Mesodermal cell (in vitro differentiated cells): Measurements from ENCODE around the gene USF3.
"Not testable (repeated sequence)": the region's sequence is repeated elsewhere in the genome, so short reads cannot be mapped to it uniquely, and the experiment has no call there.

Experiments used
- H3K27ac ChIP-seq: 2 replicates; pipeline ENCODE4 v1.7.0; 2013; ENCODE audit warnings: mild to moderate bottlenecking, low read depth, low read length, moderate library complexity; ENCODE audit not compliant: severe bottlenecking
- H3K36me3 ChIP-seq: 2 replicates; pipeline ENCODE4 v1.7.1; 2013; ENCODE audit warnings: mild to moderate bottlenecking, low read length, moderate library complexity; ENCODE audit not compliant: control insufficient read depth, insufficient read depth
- H3K4me1 ChIP-seq: one replicate; pipeline ENCODE4 v1.7.1; 2013; ENCODE audit warnings: mild to moderate bottlenecking, low read length; ENCODE audit not compliant: insufficient read depth, control insufficient read depth, poor library complexity, severe bottlenecking
- H3K4me3 ChIP-seq: 2 replicates; pipeline ENCODE4 v1.7.0; 2013; ENCODE audit warnings: low read length, control low read depth, mild to moderate bottlenecking; ENCODE audit not compliant: insufficient read depth, poor library complexity, severe bottlenecking; ENCODE audit errors: extremely low read depth
- H3K9me3 ChIP-seq: 2 replicates; pipeline ENCODE4 v1.7.1; 2013; ENCODE audit warnings: mild to moderate bottlenecking, low read length, moderate library complexity; ENCODE audit not compliant: control insufficient read depth
- WGBS, 2 experiments: methylation state at CpG; one replicate each; pipeline ENCODE4 v1.1.5; 2013; ENCODE audit warnings: missing lambda C conversion rate in 2 of 2; ENCODE audit not compliant: insufficient coverage in 2 of 2; 5-methylcytosine and 5-hydroxymethylcytosine counted together

Gene USF3

GRCh38 chr3:113658107-113658506 lies 38.3 kb downstream of the USF3 start:
- 91 to 100% methylated on average over 1 to 3 of the region's 3 CpGs for WGBS, 2 experiments
- Histone ChIP-seq H3K9me3 (no peaks in the 10 kb centered on the region), H3K36me3 (peaks cover 37% of the 10 kb centered on the region), H3K4me1 (no peaks in the 10 kb centered on the region), H3K4me3 (no peak overlapping the region), H3K27ac (no peak overlapping the region)

GRCh38 chr3:113654851-113655250 lies 41.6 kb downstream of the USF3 start:
- Histone ChIP-seq H3K9me3 (no peaks in the 10 kb centered on the region), H3K4me1 (no peaks in the 10 kb centered on the region), H3K27ac (no peak overlapping the region), H3K4me3 (no peak overlapping the region), H3K36me3 (peaks cover 24% of the 10 kb centered on the region)
- 100% methylated on average over 1 to 2 of the region's 3 CpGs for WGBS, 2 experiments

- H3K27ac ChIP-seq: no peak overlapping the region
- peaks cover 20% of the 10 kb centered on the region for H3K36me3 ChIP-seq
- no CpG with 5 or more reads among the region's 1 CpG for WGBS, 2 experiments
- H3K4me1 ChIP-seq: no peaks in the 10 kb centered on the region
- H3K4me3 ChIP-seq: no peak overlapping the region
- no peaks in the 10 kb centered on the region for H3K9me3 ChIP-seq
Measured at GRCh38 chr3:113654310-113654709, 42.1 kb downstream of the USF3 start.

- 92 to 100% methylated on average over 2 to 3 of the region's 6 CpGs for WGBS, 2 experiments
- no peaks in the 10 kb centered on the region for H3K4me1 ChIP-seq
- no peaks in the 10 kb centered on the region for H3K36me3 ChIP-seq
- no peak overlapping the region for H3K27ac ChIP-seq
- H3K9me3 ChIP-seq: peaks cover 9% of the 10 kb centered on the region
- H3K4me3 ChIP-seq: no peak overlapping the region
Measured at GRCh38 chr3:113649174-113649845, 47.1 kb downstream of the USF3 start.

GRCh38 chr3:113648524-113648923 lies 47.9 kb downstream of the USF3 start:
- Histone ChIP-seq H3K4me1 (no peaks in the 10 kb centered on the region), H3K27ac (no peak overlapping the region), H3K9me3 (peaks cover 17% of the 10 kb centered on the region), H3K4me3 (no peak overlapping the region), H3K36me3 (no peaks in the 10 kb centered on the region)

GRCh38 chr3:113643583-113643982 lies 52.9 kb downstream of the USF3 start:
- Histone ChIP-seq H3K9me3 (peaks cover 17% of the 10 kb centered on the region), H3K4me3 (no peak overlapping the region), H3K4me1 (no peaks in the 10 kb centered on the region), H3K36me3 (no peaks in the 10 kb centered on the region), H3K27ac (no peak overlapping the region)
- WGBS, 2 experiments: 95% methylated on average over 4 of the region's 7 CpGs; no CpG with 5 or more reads in 1 of the 2 experiments

- Histone ChIP-seq H3K9me3 (peaks cover 3% of the 10 kb centered on the region), H3K27ac (no peak overlapping the region), H3K4me3 (no peak overlapping the region), H3K36me3 (no peaks in the 10 kb centered on the region), H3K4me1 (no peaks in the 10 kb centered on the region)
- WGBS, 2 experiments: no CpG with 5 or more reads among the region's 3 CpGs
Measured at GRCh38 chr3:113638910-113639309, 57.5 kb downstream of the USF3 start.

GRCh38 chr3:113637756-113638155 lies 58.7 kb downstream of the USF3 start:
- no peak overlapping the region for H3K4me3 ChIP-seq
- WGBS, 2 experiments: 93 to 96% methylated on average over 11 to 14 of the region's 14 CpGs

GRCh38 chr3:113636034-113636433 lies 60.4 kb downstream of the USF3 start:
- H3K4me3 ChIP-seq, H3K36me3 ChIP-seq, H3K9me3 ChIP-seq, H3K4me1 ChIP-seq, H3K27ac ChIP-seq: not testable (repeated sequence)
- 94 to 95% methylated on average over 2 to 6 of the region's 7 CpGs for WGBS, 2 experiments

More at GRCh38 chr3:113637756-113638155, 58.7 kb downstream of the USF3 start:
- H3K36me3 ChIP-seq: no peaks in the 10 kb centered on the region
- H3K9me3 ChIP-seq: no peaks in the 10 kb centered on the region
- no peak overlapping the region for H3K27ac ChIP-seq
- H3K4me1 ChIP-seq: no peaks in the 10 kb centered on the region

- Histone ChIP-seq H3K9me3 (no peaks in the 10 kb centered on the region), H3K36me3 (no peaks in the 10 kb centered on the region), H3K4me3 (no peak overlapping the region), H3K4me1 (no peaks in the 10 kb centered on the region), H3K27ac (no peak overlapping the region)
- 82 to 88% methylated on average over 2 to 6 of the region's 8 CpGs for WGBS, 2 experiments
Measured at GRCh38 chr3:113634782-113635474, 61.5 kb downstream of the USF3 start.

- WGBS, 2 experiments: 85 to 91% methylated on average over 5 to 6 of the region's 6 CpGs
- Histone ChIP-seq H3K4me3 (no peak overlapping the region), H3K9me3 (no peaks in the 10 kb centered on the region), H3K36me3 (no peaks in the 10 kb centered on the region), H3K27ac (no peak overlapping the region), H3K4me1 (no peaks in the 10 kb centered on the region)
Measured at GRCh38 chr3:113631573-113631972, 64.9 kb downstream of the USF3 start.
